Panc1 (cell line): ENCODE measurements around the gene DCST2.

Source experiments
- POLR2AphosphoS5 ChIP-seq: IDR thresholded peaks from 2 replicates; pipeline ENCODE4 v1.6.1; 2012; ENCODE audit warnings: mild to moderate bottlenecking, low read depth, low read length, moderate library complexity
- SIN3A ChIP-seq: IDR thresholded peaks from 2 replicates; pipeline ENCODE4 v1.6.1; 2012; ENCODE audit warnings: low read depth, mild to moderate bottlenecking, low read length, moderate library complexity, borderline replicate concordance; ENCODE audit not compliant: insufficient read depth
- TCF7L2 ChIP-seq: IDR thresholded peaks from 2 replicates; pipeline ENCODE4 v1.6.1; 2011; ENCODE audit warnings: mild to moderate bottlenecking, low read depth, low read length, inconsistent platforms
- TF ChIP-seq, protein P1 (sequence below): fragments of 450-650 bp; IDR thresholded peaks from 2 replicates; pipeline ENCODE4 v1.5.1; 2017; ENCODE audit warnings: mild to moderate bottlenecking
- TF ChIP-seq, protein P2 (sequence below), 2 experiments: IDR thresholded peaks; 2 replicates each; pipeline ENCODE4 v1.6.1; 2011 to 2012; ENCODE audit warnings: low read depth in 2 of 2, control low read depth in 1 of 2, low read length in 1 of 2, mild to moderate bottlenecking in 1 of 2, moderate library complexity in 1 of 2; ENCODE audit not compliant: insufficient read depth in 1 of 2

DNA sequence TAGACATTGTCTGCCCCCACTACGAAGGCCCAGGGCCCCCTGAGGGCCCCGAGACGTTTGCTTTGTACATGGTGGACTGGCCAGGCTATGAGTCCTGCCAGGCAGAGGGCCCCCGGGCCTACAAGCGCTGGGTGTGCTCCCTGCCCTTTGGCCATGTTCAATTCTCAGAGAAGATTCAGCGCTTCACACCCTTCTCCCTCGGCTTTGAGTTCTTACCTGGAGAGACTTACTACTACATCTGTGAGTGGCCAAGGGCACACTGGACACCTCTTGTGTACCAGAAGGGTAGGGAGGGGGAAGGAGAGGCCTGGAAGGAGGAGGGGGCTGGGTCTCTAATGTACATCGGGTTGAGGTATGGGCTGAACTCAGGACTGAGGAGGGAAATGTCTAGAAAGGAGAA is 33.2 kb upstream of the DCST2 start:
- TF ChIP-seq, protein P1, sequence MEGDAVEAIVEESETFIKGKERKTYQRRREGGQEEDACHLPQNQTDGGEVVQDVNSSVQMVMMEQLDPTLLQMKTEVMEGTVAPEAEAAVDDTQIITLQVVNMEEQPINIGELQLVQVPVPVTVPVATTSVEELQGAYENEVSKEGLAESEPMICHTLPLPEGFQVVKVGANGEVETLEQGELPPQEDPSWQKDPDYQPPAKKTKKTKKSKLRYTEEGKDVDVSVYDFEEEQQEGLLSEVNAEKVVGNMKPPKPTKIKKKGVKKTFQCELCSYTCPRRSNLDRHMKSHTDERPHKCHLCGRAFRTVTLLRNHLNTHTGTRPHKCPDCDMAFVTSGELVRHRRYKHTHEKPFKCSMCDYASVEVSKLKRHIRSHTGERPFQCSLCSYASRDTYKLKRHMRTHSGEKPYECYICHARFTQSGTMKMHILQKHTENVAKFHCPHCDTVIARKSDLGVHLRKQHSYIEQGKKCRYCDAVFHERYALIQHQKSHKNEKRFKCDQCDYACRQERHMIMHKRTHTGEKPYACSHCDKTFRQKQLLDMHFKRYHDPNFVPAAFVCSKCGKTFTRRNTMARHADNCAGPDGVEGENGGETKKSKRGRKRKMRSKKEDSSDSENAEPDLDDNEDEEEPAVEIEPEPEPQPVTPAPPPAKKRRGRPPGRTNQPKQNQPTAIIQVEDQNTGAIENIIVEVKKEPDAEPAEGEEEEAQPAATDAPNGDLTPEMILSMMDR, result no peak
- TF ChIP-seq, protein P2, sequence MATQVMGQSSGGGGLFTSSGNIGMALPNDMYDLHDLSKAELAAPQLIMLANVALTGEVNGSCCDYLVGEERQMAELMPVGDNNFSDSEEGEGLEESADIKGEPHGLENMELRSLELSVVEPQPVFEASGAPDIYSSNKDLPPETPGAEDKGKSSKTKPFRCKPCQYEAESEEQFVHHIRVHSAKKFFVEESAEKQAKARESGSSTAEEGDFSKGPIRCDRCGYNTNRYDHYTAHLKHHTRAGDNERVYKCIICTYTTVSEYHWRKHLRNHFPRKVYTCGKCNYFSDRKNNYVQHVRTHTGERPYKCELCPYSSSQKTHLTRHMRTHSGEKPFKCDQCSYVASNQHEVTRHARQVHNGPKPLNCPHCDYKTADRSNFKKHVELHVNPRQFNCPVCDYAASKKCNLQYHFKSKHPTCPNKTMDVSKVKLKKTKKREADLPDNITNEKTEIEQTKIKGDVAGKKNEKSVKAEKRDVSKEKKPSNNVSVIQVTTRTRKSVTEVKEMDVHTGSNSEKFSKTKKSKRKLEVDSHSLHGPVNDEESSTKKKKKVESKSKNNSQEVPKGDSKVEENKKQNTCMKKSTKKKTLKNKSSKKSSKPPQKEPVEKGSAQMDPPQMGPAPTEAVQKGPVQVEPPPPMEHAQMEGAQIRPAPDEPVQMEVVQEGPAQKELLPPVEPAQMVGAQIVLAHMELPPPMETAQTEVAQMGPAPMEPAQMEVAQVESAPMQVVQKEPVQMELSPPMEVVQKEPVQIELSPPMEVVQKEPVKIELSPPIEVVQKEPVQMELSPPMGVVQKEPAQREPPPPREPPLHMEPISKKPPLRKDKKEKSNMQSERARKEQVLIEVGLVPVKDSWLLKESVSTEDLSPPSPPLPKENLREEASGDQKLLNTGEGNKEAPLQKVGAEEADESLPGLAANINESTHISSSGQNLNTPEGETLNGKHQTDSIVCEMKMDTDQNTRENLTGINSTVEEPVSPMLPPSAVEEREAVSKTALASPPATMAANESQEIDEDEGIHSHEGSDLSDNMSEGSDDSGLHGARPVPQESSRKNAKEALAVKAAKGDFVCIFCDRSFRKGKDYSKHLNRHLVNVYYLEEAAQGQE (IDR thresholded peaks at IDR 0.05; ENCODE audit: insufficient read depth in 1 of 2, low read depth in 2 of 2, low read length in 1 of 2), result no peak
- TF ChIP-seq POLR2AphosphoS5 (no peak), SIN3A (no peak), TCF7L2 (no peak)
